ENCODE data around the gene UNC5CL.
A peak's percentile ranks its signal among the peaks of the same experiment; 100 is the strongest.

DNA sequence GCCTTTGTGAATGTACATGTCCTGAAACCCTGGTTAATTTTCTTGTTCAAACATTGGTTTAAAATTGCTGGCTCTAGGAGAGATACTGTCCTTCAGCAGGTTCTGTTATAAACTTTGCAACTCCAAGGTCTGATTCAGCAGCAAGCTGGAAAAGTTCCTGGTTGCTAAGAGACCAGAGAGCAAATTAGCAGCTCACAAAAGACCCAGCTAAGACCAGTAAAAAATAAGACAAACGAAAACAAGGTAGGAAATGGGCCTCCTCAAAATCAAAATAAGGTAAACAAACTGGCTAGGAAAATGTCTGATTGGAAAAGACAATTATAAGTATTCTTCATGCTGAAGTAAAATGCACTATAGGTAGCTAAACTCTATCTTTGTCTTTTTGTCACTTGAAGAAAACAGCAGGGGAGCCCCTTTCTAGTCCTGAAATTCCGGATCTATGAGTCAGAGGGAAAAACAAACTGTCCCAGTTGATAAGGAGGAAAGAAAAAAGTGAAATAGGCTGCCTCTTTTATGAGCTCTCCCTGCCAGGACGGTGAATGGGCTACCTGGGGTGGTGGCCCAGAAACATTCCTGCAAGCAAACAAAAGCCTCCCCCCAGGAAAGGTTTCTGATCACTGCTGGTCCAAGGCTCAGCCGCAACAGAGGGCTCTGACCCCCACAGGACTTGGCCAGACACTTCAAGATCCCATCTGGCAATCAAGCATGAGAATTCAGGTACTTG is 41.6 kb downstream of the UNC5CL start:
- TF ChIP-seq, protein P1, sequence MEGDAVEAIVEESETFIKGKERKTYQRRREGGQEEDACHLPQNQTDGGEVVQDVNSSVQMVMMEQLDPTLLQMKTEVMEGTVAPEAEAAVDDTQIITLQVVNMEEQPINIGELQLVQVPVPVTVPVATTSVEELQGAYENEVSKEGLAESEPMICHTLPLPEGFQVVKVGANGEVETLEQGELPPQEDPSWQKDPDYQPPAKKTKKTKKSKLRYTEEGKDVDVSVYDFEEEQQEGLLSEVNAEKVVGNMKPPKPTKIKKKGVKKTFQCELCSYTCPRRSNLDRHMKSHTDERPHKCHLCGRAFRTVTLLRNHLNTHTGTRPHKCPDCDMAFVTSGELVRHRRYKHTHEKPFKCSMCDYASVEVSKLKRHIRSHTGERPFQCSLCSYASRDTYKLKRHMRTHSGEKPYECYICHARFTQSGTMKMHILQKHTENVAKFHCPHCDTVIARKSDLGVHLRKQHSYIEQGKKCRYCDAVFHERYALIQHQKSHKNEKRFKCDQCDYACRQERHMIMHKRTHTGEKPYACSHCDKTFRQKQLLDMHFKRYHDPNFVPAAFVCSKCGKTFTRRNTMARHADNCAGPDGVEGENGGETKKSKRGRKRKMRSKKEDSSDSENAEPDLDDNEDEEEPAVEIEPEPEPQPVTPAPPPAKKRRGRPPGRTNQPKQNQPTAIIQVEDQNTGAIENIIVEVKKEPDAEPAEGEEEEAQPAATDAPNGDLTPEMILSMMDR (conservative IDR thresholded peaks at IDR 0.05; ENCODE audit: low read depth in 2 of 2), result no peak
- TF ChIP-seq EZH2phosphoT487 (IDR thresholded peaks at IDR 0.05; ENCODE audit: unreplicated experiment), result no peak
- TF ChIP-seq EZH2 (IDR thresholded peaks at IDR 0.05; ENCODE audit: low read depth, unreplicated experiment), result no peak
- TF ChIP-seq ZNF114 (CRISPR knock-in tag; IDR thresholded peaks at IDR 0.05), result peak; percentile 84; the same call in 1 of the 2 replicates
- no peak for TF ChIP-seq POLR2AphosphoS5 (IDR thresholded peaks at IDR 0.05; ENCODE audit: low read depth)
- TF ChIP-seq JUNB (IDR thresholded peaks at IDR 0.05; ENCODE audit: unreplicated experiment), result no peak
- TF ChIP-seq, protein P2, sequence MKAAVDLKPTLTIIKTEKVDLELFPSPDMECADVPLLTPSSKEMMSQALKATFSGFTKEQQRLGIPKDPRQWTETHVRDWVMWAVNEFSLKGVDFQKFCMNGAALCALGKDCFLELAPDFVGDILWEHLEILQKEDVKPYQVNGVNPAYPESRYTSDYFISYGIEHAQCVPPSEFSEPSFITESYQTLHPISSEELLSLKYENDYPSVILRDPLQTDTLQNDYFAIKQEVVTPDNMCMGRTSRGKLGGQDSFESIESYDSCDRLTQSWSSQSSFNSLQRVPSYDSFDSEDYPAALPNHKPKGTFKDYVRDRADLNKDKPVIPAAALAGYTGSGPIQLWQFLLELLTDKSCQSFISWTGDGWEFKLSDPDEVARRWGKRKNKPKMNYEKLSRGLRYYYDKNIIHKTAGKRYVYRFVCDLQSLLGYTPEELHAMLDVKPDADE (IDR thresholded peaks at IDR 0.05), result no peak

Data from GM23338 (cell line).